ENCODE measurements around the gene CTBP1. TPM values are rescaled to one million over a fixed set of nuclear protein-coding genes. Genes with fewer than 3 reads are reported as not detected.

Gene CTBP1
- total RNA-seq, 1 experiment from 2014 or later = 136 TPM

- no peaks in the 10 kb centered on the region for H3K27me3 Mint-ChIP-seq (ENCODE audit: low read depth)
Measured at GRCh38 chr4:1212546-1213335, 36.2 kb downstream of the CTBP1 start.

More at GRCh38 chr4:1212546-1213335, 36.2 kb downstream of the CTBP1 start:
- Mint-ChIP-seq H3K9me3 (no peaks in the 10 kb centered on the region), H3K36me3 (ENCODE audit: insufficient read depth in 1 of 3, low read depth in 3 of 3) (peaks cover 4 to 36% (median 29%) of the 10 kb centered on the region in 3 experiments; a peak in 6 of 7 replicates), H3K27ac (no peak overlapping the region), H3K4me3 (no peak overlapping the region), H3K4me1 (no peaks in the 10 kb centered on the region)
- no peak overlapping the region for H4K5ac ChIP-seq (ENCODE audit: insufficient read length, low read depth, low read length)
- no peak for DNase-seq
- no peak overlapping the region for H2BK20ac ChIP-seq (ENCODE audit: low read depth, low read length, poor library complexity, severe bottlenecking)
- no peak overlapping the region for H3T11ph ChIP-seq (ENCODE audit: low read length)
- no peak overlapping the region for H3K23ac ChIP-seq (ENCODE audit: insufficient read length, low read depth, low read length)
- H4K8ac ChIP-seq (replicated peaks; ENCODE audit: insufficient read length, low read depth, low read length) = no peak overlapping the region
- no peak overlapping the region for H3K56ac ChIP-seq (ENCODE audit: insufficient read length, low read depth, low read length)
- no peak for TF ChIP-seq CTCF (conservative IDR thresholded peaks at IDR 0.05)
- H3K9me3 ChIP-seq (ENCODE audit: control insufficient read depth, low read depth, low read length) = no peaks in the 10 kb centered on the region
- H2AFZ ChIP-seq (ENCODE audit: low read length) = no peak overlapping the region
- no peak overlapping the region for H4K91ac ChIP-seq (ENCODE audit: insufficient read length, low read depth, low read length)
- H3K79me2 ChIP-seq (ENCODE audit: insufficient read depth, low read length) = no peaks in the 10 kb centered on the region
- no peak overlapping the region for H2BK15ac ChIP-seq (ENCODE audit: low read depth, low read length)
- H2BK120ac ChIP-seq (ENCODE audit: low read depth, low read length, poor library complexity, severe bottlenecking) = no peak overlapping the region
- no peak overlapping the region for H3K9ac ChIP-seq (ENCODE audit: extremely low read depth, insufficient read length, low read length)
- no peaks in the 10 kb centered on the region for H4K20me1 ChIP-seq (ENCODE audit: control insufficient read depth, insufficient read depth, insufficient read length)
- no peak overlapping the region for H3K18ac ChIP-seq (ENCODE audit: insufficient read length, low read depth, low read length)
- H2AK5ac ChIP-seq (ENCODE audit: insufficient read length, low read length) = no peak overlapping the region
- H3K27me3 ChIP-seq (ENCODE audit: insufficient read depth, low read length) = no peaks in the 10 kb centered on the region
- no peak overlapping the region for H3K27ac ChIP-seq (ENCODE audit: insufficient read length, low read depth, low read length)
- H3K4me1 ChIP-seq (ENCODE audit: insufficient read depth, low read length) = no peaks in the 10 kb centered on the region
- no peak overlapping the region for H3K4me2 ChIP-seq (ENCODE audit: insufficient read depth, insufficient read length, low read length)
- H2BK5ac ChIP-seq (ENCODE audit: insufficient read length, low read length) = no peak overlapping the region
- WGBS (ENCODE audit: extremely low coverage, insufficient read length, low lambda C conversion rate) = no CpG with 5 or more reads among the region's 20 CpGs
- no peak overlapping the region for H2BK12ac ChIP-seq (ENCODE audit: insufficient read length, low read depth, low read length)
- H3K23me2 ChIP-seq (ENCODE audit: insufficient read length, low read depth, low read length, poor library complexity, severe bottlenecking) = peaks cover 3% of the 10 kb centered on the region
- no peak overlapping the region for H3K14ac ChIP-seq (ENCODE audit: insufficient read depth, low read length)
- H3K4ac ChIP-seq (ENCODE audit: low read depth, low read length) = no peak overlapping the region
- no peaks in the 10 kb centered on the region for H3K79me1 ChIP-seq (ENCODE audit: insufficient read depth, low read depth, low read length, poor library complexity, severe bottlenecking)

All from H9 (cell line).